HPDE6-E6E7 (cell line): Measurements from ENCODE around the gene GPAT3.
"Not testable (repeated sequence)": the region's sequence is repeated elsewhere in the genome, so short reads cannot be mapped to it uniquely, and the experiment has no call there.

ENCODE experiments used
- DNase-seq: peaks from one replicate; pipeline ENCODE4 v3.0.0; 2011; ENCODE audit warnings: missing footprints; ENCODE audit errors: extremely low spot score

The GPAT3 gene

DNA sequence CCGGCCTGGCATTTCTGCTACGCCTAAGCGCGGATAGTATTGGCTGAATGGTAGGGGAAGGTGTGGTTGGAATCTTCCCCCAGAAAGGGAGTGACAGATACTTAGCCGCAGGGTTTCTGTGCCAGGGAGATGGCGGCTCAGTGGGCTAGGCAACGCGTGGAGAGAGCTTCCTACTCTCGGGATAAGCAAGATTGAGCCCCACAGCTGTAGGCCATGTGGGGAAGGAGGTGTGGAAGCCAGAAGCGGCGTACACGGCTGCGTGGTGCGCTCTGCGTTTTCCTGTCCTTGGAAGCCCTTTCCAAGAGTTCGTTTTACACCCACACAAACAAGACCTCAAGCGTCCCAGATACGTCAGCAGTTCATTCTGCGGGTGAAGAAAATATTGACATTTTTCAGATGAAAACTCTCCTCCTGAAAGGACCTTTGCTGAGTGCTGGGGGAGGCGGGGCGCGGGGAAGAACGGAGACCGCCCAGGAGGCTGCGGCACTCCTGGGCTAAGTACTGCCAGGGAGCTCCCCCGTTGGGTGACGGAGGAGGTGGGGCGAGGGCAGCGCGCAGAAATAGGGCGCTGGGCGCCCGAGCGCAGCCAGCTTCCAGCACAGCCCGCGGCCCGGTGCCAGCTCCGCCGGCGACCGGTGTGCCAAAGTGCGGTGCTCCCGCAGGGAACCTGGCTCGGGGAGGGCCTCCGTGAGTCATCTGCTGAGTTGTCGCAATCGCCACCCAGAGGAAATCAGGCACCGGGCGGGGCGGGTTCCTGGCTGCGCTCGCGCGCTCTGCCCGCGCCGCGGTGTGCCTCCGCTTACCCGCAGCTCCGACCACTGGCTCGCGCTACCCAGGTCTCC, at the start of gene GPAT3:
TSS of gene GPAT3 (plus strand) at position 589 of the 842 bp plus-strand sequence. CDS start 515 bp downstream, outside the sequence.
- DNase-seq, result peak; percentile 79

DNA sequence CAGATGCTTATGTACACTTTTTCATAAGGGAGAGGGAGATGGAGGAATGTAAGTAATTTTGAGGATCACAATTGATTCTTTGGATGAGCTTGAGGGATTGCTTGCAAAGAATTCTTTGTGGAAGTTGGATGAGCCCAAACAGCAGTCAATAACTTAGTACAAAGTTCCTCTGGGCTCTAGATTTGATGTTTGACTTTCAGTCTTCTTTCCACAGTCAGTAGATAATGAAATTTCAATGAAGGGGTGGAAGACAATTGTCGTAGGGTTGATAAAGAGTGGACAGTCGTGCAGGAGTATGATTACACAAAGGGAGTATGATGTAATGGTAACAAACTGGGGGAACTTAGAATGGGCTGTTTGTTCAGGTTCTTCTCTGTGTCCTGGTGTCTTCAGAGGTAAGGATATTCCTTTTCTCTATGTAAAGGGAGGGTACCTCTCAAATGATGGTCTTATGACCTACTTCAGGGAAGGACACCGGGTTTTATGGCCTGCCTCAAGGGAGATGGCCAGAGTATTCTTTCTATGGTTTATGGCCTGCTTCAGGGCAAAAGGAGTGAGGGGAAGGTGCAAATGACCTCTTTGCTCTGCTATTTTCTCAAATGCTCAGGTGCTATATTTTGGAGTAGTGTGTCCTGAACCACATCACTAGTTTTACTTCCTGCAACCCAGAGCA, 49.3 kb upstream of the GPAT3 start:
- no peak for DNase-seq

DNA sequence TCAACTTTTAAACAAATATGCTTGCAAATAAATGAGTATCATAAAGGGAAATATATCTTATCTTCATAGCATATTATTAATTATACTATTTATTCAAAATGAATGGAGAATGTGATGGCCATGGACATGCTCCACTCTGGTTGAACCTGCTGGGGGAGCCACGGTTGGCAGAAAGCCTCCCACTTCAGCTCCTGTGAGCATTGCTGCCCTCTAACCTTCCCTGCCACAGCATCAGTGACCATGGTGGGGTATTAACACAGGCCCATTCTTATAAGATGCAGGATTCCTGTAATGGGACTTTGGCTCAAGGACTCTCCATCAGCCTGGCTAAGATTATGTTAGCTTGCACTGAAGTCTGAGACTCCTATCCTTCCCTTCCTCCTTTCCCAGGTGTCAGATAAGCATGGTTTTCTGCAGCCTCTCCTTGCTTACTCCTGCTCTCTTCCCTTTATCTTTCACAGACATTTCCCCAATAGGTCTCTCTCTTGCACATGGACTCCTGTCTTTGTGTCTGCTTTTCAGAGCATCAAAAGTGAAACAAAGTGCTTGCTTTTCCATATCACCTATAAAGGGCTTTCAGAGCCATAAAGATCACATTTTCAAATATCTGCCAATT, 46.1 kb upstream of the GPAT3 start:
- no peak for DNase-seq

DNA sequence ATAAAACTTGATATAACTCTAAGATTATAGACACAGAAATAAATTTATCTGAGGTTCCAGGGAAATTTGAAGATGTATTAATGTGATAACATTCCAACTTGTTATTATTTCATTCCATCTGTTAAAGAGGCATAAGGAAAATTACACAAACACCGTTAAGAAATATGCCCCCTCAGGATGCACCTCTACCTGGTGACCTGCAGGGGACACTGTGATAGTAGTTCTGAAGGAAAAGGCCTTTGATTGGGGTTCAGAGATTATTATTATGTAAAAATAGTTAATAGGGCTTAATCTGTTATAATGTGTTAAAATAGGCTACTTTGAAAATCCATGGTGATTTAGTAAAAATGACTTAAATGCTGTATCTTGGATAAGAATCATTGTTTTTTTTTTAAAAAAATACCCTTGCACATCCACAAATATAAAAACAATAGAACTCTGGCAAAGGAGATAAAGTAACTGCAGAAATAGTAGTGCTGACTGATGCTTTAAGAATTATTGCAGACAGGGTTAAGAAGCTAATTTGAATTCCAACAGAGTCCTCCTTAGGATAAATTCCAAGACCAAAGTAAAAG, 44.9 kb upstream of the GPAT3 start:
- DNase-seq, result peak; percentile 48

DNA sequence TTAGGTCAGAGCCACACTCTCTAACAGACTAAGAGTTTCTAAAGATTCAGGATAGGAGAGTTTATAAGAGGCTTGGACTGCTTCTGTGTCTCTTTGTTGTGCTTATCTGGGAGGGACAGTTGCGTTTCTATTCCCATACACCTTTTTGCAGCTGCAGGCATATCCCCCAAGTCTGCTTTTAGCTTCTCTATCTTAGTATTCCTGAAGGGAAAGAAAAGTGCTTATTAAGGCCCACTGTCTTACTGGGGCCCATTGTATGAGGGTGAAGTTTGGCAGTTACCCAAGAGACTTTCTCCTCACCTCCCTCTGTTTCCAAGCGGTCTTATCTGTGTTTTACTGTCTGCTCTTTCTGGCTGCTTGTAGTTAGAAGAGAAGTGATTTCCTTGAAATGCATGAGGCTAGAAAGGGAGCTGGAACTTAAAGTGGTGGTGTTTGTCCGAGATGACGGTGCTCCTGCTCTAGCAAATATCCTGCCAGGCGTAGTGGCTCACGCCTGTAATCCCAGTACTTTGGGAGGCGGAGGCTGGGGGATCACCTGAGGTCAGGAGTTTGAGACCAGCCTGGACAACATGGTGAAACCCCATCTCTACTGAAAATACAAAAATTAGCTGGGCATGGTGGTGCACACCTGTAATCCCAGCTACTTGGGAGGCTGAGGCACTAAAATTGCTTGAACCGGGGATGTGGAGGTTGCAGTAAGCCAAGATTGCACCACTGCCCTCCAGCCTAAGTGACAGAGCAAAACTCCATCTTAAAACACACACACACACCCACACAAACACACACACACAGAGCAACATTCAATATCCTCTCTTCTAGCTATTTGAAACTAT, 39.6 kb upstream of the GPAT3 start:
- DNase-seq, result not testable (repeated sequence)

DNA sequence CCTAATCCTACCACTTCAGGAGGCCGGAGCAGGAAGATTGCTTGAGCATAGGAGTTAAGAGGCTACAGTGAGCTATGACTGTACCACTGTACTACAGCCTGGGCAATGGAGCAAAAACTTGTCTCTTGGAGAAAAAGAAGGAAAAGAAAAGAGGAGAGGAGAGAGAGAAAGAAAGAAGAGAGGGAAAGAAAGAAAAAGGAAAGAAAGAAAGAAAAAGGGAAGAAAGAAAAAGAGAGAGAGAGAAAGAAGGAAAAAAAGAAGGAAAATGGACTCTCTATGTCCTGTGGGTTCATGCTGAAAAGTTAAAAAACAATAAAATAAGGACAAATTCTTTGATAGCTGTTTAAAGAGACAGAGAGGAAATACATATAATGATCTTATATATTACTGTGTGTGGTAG, 37.7 kb upstream of the GPAT3 start:
- no peak for DNase-seq

DNA sequence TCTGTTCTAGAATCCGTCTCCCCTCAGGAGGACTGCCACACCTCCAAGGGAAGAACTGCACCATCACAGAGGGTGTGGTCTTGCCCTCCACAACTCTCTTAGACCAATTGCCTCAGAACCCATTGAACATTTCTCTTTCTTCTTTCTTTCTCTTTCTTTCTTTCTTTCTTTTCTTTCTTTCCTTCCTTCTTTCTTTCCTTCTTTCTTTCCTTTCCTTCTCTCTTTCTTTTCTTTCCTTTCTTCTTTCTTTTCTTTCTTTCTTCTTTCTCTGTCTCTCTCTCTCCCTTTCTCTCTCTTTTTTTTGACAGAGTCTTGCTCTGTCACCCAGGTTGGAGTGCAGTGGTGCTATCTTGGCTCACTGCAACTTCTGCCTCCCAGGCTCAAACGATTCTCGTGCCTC, 34.2 kb upstream of the GPAT3 start:
- not testable (repeated sequence) for DNase-seq

DNA sequence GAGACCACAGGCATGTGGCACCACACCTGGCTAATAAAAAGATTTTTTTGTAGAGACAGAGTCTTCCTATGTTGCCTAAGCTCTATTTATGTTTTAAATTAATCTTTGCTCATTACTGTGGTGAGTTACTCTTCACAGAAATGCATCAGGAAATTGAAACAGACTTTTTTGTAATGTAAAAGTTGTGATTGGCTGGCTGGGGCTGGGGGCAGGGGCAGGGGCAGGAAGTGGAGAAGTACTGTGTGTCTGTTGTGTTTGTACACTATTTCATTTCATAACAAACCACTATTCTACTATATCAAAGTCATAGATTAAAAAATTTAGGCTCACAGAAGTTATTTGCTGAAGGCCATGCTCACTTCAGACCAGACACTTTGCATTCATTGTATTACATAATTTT, 31.9 kb upstream of the GPAT3 start:
- no peak for DNase-seq

DNA sequence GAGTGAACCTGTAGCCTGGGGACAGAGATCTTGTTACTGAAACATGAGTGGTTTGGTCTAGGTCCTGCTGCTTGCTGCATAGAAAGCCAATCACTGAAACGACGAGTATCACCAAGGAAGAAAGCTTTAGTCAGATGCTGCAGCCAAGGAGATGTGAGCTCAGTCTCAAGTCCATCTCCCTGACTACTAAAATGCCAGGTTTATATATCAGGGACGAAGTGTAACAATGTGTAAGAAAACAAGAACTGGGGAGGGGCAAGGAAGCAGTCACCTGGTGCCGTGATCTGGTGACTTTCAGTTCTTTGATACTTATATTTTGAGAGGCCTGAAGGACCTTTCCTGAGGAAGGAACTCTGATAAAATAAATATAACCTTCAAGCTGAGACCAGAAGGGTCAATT, 31.4 kb upstream of the GPAT3 start:
- no peak for DNase-seq

DNA sequence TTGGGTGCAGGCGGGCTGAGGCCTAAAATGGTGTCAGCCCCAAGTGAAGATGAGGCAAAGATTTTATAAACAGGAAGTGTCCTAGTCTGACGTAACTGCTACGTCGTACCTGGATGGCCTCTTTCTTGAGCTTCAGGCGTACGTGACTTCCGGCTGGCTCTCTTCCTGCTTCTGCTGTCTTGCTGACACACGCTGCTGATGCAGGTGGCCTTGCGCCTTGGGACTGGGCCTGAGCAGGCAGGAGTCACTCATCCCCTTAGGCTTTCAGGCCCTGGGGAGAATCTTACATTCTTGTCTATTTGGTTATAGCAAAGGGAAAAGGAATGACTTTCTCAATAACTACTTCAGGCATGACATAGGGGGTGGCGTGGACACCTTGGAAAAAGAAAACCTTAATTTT, 30.9 kb upstream of the GPAT3 start:
- no peak for DNase-seq

DNA sequence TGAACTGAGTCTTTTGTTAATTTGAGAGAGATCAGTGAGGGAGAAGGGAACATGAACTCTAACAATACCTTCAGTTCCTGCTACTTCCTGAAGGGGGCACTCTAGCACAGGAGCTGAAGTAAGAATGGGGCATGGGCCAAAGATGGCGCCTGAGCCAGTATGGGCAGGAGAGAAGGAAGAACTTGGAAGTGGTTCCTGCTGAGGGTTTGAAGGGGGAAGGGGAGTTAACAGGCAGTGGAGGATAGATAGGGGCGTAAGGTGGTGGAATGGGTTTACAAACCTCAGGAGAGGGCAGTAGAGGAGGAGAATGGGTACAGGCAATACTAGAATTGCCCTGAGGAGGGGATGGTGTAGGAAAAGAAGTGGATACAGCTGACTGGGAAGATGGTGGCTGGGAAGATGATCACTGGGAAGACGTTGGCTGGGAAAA, 26.7 kb upstream of the GPAT3 start:
- DNase-seq, result not testable (repeated sequence)

DNA sequence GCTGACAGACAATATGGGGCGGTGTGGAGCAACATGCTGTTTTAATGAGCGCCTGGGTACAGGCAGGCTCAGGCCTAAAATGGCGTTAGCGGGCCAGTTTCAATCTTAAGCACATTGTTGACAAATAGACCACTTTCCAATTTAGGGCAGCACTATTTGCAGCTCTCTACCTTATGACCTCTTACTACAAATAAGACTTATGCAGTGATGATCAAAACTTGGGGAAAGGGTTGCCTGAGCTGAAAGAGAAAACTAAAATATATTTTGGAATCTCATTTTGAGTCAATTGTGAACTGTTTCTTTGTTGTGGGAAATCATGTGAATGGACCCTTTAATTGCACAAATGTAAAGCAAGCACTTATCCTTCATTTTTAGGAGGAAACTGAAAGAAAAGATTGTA, 25.5 kb upstream of the GPAT3 start:
- DNase-seq, result no peak

DNA sequence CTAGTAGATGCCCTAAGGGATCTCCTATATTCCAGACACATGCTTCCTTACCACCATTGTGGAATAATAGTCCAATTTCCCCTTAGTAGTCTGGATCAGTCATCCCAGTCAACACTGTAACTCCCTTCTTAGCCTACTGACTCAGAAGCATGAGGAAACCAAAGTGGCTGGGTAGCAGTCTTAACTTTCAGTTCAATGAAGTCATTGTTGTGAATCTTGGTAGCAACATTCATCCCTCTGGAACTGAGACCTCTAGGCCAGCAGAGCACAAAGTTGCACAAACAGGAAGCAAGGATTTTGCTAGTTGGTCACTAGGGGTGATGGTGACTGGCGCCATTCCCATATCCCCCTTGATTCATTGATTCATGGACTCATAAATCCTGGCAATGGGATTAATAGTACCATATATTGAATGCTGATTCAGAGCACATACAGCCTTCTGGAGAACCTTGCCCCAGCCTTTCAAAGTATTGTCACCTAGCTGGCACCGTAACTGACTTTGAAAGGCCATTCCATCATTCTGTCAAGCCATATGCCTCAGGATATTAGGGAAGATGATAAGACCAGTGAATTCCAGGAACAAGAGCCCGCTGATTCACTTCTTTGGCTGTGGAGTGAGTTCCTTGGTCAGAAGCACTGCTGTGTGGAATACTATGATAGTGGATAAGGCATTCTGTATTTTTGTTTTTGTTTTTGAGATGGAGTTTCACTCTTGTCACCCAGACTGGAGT, 19.7 kb upstream of the GPAT3 start:
- DNase-seq, result peak; percentile 13

DNA sequence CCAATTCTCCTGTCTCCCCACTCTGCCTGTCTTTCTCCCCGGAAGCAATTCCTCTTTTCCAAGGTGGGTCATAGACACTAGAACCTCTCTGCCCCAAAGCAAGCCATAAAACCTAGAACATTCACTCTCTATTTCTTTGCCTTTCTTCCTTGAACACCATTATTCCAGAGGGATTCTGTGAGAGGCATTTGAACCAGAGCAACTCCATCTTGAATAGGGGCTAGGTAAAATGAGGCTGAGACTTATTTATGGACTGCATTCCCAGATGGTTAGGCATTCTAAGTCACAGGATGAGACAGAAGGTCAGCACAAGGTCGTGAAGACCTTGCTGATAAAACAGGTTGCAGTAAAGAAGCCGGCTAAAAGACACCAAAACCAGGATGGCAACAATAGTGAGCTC, 13.7 kb upstream of the GPAT3 start:
- DNase-seq, result no peak

DNA sequence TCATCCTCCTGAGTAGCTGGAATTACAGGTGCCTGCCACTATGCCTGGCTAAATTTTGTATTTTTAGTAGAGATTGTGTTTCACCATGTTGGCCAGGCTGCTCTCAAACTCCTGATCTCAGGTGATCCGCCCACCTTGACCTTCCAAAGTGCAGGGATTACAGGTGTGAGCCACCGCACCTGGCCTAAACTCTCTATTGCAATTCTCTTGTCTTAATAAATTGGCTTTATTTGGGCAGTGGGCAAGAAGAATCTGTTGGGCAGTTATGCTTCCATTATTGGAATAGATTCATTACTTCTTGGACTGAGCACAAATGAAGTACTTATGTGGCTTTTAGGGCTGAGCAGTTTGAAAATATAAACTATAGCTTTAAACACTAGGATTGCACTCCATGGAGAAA, 8.2 kb upstream of the GPAT3 start:
- no peak for DNase-seq

DNA sequence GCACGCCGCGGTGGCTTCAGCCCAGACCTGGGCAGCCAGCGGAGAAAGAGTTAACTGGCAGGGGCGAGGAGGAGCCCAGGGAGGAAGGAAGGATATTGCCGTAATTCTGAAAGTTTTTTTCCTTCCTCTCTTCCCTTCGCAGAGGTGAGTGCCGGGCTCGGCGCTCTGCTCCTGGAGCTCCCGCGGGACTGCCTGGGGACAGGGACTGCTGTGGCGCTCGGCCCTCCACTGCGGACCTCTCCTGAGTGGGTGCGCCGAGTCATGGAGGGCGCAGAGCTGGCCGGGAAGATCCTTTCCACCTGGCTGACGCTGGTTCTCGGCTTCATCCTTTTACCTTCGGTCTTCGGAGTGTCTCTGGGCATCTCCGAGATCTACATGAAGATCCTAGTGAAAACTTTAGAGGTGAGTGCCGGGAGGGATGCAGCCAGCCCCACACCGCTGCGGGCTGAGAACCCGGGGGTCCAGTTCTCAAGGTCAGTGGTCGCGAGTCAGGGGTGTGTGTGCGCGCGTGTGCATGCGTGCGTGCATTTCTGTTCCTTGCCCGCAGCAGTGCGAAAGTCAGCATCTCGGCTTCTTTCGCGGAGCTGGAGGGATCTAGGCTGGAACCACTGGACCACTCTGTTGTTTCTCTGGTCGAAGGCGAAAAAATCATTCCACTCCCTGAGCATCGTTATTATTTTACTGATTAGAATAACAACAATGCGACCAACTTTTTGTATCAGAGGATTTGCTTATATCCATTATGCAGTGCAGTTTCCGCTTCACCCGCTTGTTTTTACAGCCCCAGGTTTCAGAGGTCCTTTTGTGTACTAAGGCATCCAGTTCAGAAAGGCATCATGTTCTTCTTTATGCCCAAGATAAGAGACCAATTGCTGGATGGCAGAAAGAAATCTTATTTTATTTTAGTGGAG, 709 bp downstream of the GPAT3 start:
- DNase-seq, result no peak

DNA sequence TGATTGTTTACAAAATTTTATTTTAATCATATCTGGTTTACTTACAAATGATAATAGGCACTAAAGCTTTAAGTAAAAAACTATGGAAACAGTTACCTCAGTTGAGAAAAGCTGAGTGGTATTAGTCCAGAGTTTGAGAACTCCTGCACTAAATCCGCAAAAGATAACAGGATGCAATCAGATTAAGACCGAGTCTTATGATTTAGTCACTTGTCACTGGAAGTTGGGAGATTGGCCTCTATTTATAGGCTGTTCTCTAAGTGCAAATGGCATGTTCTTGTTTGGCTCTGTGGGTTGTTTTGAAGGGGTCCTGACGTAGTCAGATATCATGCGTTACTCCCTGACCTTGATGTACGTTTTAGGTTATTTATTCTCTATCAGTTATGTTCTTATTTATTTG, 6.3 kb downstream of the GPAT3 start:
- no peak for DNase-seq

DNA sequence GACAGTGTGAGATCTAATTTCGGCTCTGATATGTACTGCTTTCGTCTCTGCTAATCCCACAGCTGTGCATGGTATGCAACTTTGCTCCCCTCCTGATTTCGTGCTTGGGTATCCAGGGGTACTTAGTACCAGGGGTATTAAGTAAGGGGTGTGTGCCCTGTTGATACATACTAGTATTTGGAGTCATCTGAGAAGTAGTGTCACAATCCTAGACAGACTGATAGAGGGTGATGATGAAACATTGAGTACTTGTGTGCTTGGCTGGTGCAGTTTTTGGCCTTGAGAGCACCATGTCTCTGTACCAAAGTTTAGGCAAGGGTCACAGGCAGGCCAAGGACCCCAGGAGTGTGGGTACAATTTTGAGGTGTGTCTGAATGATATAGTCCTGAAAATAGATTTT, 10.9 kb downstream of the GPAT3 start:
- DNase-seq, result no peak

DNA sequence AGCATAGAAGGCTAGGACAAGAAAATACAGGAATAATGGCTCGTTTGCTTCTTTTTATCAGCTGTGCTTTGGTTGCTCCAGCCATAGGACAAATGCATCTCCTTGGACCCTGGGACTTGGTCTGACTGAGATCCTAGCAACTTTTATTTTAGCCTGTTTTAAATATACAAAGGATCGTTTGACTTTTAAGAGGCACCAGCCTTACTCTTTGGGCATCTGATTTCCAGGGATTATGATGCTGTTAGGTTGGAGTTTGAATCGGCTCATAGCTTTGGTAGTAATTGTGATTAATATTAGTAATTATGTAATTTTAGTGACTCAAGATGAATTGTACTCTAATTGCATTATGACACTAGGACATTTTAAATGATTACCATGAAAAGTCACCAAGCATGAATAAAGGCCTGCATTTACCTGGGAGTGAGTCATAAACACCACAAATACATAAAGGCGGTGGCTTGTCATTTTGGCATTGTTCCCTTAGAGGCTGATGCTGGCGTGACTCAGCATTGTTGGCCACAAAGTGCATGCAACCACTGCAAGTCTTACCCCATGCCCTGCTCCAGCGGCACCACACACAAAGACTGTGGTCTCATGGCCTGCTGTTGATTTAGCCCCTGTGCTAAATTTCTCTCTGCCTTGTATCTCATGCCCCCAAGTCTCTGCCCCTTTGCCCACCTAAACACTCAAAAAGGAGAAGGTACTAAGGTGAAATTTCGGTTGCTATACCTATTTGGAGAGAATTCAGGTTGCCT, 12.4 kb downstream of the GPAT3 start:
- DNase-seq, result peak; percentile 94
